Measurements from ENCODE around the gene LOX. TPM values are rescaled to one million over a fixed set of nuclear protein-coding genes. Genes with fewer than 3 reads are reported as not detected.

The LOX gene
- total RNA-seq, 1 experiment from 2014 or later = 0.79 TPM

DNA sequence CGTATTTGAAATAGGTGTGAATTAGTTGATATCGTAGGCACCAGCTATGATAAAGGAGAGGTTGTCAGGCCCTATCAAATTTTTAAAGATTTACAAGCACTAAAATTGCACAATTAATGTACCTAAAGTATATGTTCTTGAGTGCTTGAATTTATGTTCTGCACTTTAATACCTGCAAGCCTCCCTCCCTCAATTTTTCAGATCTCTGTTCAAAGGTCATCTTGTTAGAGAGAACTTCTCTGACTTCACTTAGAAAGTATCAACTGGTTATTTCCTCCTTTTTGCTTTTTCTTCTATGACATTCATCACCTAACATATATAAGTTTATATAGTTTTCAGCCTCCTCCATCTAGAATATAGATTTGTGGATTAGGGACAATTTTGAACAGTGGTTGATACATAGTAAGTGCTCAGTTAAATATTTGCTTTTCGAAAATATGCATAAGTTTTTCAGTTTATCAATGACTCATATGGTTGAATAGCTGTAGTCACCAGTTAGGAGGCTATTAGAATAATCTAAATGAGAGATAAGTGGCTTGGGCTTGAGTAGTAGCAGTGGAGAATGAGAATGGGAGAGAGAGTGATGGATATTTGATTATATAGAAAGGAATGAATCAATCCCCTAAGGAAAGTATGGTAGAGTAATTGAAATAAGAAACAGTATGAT lies 37.3 kb downstream of the LOX start:
- no peaks in the 10 kb centered on the region for H3K79me1 ChIP-seq (ENCODE audit: insufficient read depth, low read depth, low read length, poor library complexity, severe bottlenecking)
- H3K9me3 ChIP-seq (ENCODE audit: control insufficient read depth, low read depth, low read length) = no peaks in the 10 kb centered on the region
- no peak overlapping the region for H2AFZ ChIP-seq (ENCODE audit: low read length)
- no peak overlapping the region for H2AK5ac ChIP-seq (ENCODE audit: insufficient read length, low read length)
- no peak overlapping the region for H2BK5ac ChIP-seq (ENCODE audit: insufficient read length, low read length)
- H3T11ph ChIP-seq (ENCODE audit: low read length) = no peak overlapping the region
- no peak overlapping the region for H3K18ac ChIP-seq (ENCODE audit: insufficient read length, low read depth, low read length)
- no peak overlapping the region for H2BK20ac ChIP-seq (ENCODE audit: low read depth, low read length, poor library complexity, severe bottlenecking)
- H3K23ac ChIP-seq (ENCODE audit: insufficient read length, low read depth, low read length) = no peak overlapping the region
- Mint-ChIP-seq H3K27me3 (ENCODE audit: low read depth) (no peaks in the 10 kb centered on the region), H3K36me3 (ENCODE audit: insufficient read depth in 1 of 3, low read depth in 3 of 3) (peaks cover 5 to 12% (median 11%) of the 10 kb centered on the region in 3 experiments; a peak in 6 of 7 replicates), H3K4me3 (no peak overlapping the region), H3K9me3 (peaks cover 7 to 11% of the 10 kb centered on the region in 2 experiments), H3K27ac (no peak overlapping the region), H3K4me1 (no peaks in the 10 kb centered on the region)
- H3K4ac ChIP-seq (ENCODE audit: low read depth, low read length) = no peak overlapping the region
- H2BK120ac ChIP-seq (ENCODE audit: low read depth, low read length, poor library complexity, severe bottlenecking) = no peak overlapping the region
- H2BK15ac ChIP-seq (ENCODE audit: low read depth, low read length) = no peak overlapping the region
- no peak overlapping the region for H3K27ac ChIP-seq (ENCODE audit: insufficient read length, low read depth, low read length)
- H3K4me1 ChIP-seq (ENCODE audit: insufficient read depth, low read length) = no peaks in the 10 kb centered on the region
- no peaks in the 10 kb centered on the region for H3K27me3 ChIP-seq (ENCODE audit: insufficient read depth, low read length)
- H3K14ac ChIP-seq (ENCODE audit: insufficient read depth, low read length) = no peak overlapping the region
- no peaks in the 10 kb centered on the region for H4K20me1 ChIP-seq (ENCODE audit: control insufficient read depth, insufficient read depth, insufficient read length)
- H3K79me2 ChIP-seq (ENCODE audit: insufficient read depth, low read length) = no peaks in the 10 kb centered on the region
- H4K5ac ChIP-seq (ENCODE audit: insufficient read length, low read depth, low read length) = no peak overlapping the region
- no peak overlapping the region for H4K8ac ChIP-seq (replicated peaks; ENCODE audit: insufficient read length, low read depth, low read length)
- TF ChIP-seq, protein P1, sequence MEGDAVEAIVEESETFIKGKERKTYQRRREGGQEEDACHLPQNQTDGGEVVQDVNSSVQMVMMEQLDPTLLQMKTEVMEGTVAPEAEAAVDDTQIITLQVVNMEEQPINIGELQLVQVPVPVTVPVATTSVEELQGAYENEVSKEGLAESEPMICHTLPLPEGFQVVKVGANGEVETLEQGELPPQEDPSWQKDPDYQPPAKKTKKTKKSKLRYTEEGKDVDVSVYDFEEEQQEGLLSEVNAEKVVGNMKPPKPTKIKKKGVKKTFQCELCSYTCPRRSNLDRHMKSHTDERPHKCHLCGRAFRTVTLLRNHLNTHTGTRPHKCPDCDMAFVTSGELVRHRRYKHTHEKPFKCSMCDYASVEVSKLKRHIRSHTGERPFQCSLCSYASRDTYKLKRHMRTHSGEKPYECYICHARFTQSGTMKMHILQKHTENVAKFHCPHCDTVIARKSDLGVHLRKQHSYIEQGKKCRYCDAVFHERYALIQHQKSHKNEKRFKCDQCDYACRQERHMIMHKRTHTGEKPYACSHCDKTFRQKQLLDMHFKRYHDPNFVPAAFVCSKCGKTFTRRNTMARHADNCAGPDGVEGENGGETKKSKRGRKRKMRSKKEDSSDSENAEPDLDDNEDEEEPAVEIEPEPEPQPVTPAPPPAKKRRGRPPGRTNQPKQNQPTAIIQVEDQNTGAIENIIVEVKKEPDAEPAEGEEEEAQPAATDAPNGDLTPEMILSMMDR (conservative IDR thresholded peaks at IDR 0.05) = no peak
- no CpG with 5 or more reads among the region's 3 CpGs for WGBS (ENCODE audit: extremely low coverage, insufficient read length, low lambda C conversion rate)
- H3K4me2 ChIP-seq (ENCODE audit: insufficient read depth, insufficient read length, low read length) = no peak overlapping the region
- DNase-seq = no peak
- no peak overlapping the region for H4K91ac ChIP-seq (ENCODE audit: insufficient read length, low read depth, low read length)
- no peak overlapping the region for H3K56ac ChIP-seq (ENCODE audit: insufficient read length, low read depth, low read length)
- no peaks in the 10 kb centered on the region for H3K23me2 ChIP-seq (ENCODE audit: insufficient read length, low read depth, low read length, poor library complexity, severe bottlenecking)
- no peak overlapping the region for H3K9ac ChIP-seq (ENCODE audit: extremely low read depth, insufficient read length, low read length)
- no peak overlapping the region for H2BK12ac ChIP-seq (ENCODE audit: insufficient read length, low read depth, low read length)
